ENCODE data around the gene IL2RA. TPM values are rescaled to one million over a fixed set of nuclear protein-coding genes. Genes with fewer than 3 reads are reported as not detected.

The IL2RA gene
- polyA plus RNA-seq, 1 experiment: not detected

GRCh38 chr10:6053816-6054631 is 8.1 kb downstream of the IL2RA start:
- no peak overlapping the region for H3K4me3 ChIP-seq (ENCODE audit: low read depth, low read length)
- peaks cover 1% of the 10 kb centered on the region; the same call in 1 of the 2 replicates for H3K27me3 ChIP-seq (ENCODE audit: control insufficient read depth, insufficient read depth, low read length)
- H3K36me3 ChIP-seq (ENCODE audit: control insufficient read depth, insufficient read depth, low read length): no peaks in the 10 kb centered on the region
- DNase-seq (ENCODE audit: low read depth): no peak
- TF ChIP-seq, protein P1, sequence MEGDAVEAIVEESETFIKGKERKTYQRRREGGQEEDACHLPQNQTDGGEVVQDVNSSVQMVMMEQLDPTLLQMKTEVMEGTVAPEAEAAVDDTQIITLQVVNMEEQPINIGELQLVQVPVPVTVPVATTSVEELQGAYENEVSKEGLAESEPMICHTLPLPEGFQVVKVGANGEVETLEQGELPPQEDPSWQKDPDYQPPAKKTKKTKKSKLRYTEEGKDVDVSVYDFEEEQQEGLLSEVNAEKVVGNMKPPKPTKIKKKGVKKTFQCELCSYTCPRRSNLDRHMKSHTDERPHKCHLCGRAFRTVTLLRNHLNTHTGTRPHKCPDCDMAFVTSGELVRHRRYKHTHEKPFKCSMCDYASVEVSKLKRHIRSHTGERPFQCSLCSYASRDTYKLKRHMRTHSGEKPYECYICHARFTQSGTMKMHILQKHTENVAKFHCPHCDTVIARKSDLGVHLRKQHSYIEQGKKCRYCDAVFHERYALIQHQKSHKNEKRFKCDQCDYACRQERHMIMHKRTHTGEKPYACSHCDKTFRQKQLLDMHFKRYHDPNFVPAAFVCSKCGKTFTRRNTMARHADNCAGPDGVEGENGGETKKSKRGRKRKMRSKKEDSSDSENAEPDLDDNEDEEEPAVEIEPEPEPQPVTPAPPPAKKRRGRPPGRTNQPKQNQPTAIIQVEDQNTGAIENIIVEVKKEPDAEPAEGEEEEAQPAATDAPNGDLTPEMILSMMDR (IDR thresholded peaks at IDR 0.05; ENCODE audit: insufficient read depth, low read depth, low read length): no peak
- CTCF ChIA-PET: interaction anchor here (1.0 kb wide), 1 partner anchor 32 kb away, joined by 3 read pairs; no protein-coding TSS in a partner anchor
- POLR2A ChIA-PET: no interaction called here

DNA sequence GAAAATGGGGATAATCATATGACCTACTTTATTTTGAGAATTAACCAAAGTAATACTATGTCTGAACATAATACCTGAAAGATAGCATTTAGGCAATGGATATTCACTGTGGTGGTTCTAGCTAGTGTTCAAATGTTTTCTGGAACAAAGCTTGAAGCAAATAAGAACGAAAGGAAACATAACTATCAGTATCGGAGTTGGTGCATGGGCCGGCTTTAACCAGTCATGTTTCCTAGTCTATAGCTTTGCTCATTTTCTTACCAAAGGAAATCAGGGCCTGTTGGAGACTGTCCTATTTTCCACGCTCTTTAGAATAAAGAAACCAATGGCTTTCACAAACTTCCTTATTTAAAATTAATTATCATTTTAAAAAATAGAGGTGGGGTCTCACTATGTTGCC is 8.9 kb downstream of the IL2RA start:
- CTCF ChIA-PET: interaction anchor here (1.0 kb wide), 1 partner anchor 33 kb away, joined by 3 read pairs; no protein-coding TSS in a partner anchor
- POLR2A ChIA-PET: no interaction called here
- no peaks in the 10 kb centered on the region for H3K36me3 ChIP-seq (ENCODE audit: control insufficient read depth, insufficient read depth, low read length)
- DNase-seq (ENCODE audit: low read depth): no peak
- TF ChIP-seq, protein P1 (IDR thresholded peaks at IDR 0.05; ENCODE audit: insufficient read depth, low read depth, low read length): no peak
- peaks cover 1% of the 10 kb centered on the region; the same call in 1 of the 2 replicates for H3K27me3 ChIP-seq (ENCODE audit: control insufficient read depth, insufficient read depth, low read length)
- H3K4me3 ChIP-seq (ENCODE audit: low read depth, low read length): no peak overlapping the region

GRCh38 chr10:6052247-6053221 is 9.6 kb downstream of the IL2RA start:
- no peaks in the 10 kb centered on the region for H3K36me3 ChIP-seq (ENCODE audit: control insufficient read depth, insufficient read depth, low read length)
- peaks cover 1% of the 10 kb centered on the region; the same call in 1 of the 2 replicates for H3K27me3 ChIP-seq (ENCODE audit: control insufficient read depth, insufficient read depth, low read length)
- TF ChIP-seq, protein P1 (IDR thresholded peaks at IDR 0.05; ENCODE audit: insufficient read depth, low read depth, low read length): no peak
- ChIA-PET POLR2A (no interaction called here), CTCF (interaction anchor here (0.6 to 1.3 kb wide), 3 partner anchors 34 to 39 kb away, joined by 3 read pairs; no protein-coding TSS in a partner anchor)
- no peak overlapping the region for H3K4me3 ChIP-seq (ENCODE audit: low read depth, low read length)
- DNase-seq (ENCODE audit: low read depth): no peak

DNA sequence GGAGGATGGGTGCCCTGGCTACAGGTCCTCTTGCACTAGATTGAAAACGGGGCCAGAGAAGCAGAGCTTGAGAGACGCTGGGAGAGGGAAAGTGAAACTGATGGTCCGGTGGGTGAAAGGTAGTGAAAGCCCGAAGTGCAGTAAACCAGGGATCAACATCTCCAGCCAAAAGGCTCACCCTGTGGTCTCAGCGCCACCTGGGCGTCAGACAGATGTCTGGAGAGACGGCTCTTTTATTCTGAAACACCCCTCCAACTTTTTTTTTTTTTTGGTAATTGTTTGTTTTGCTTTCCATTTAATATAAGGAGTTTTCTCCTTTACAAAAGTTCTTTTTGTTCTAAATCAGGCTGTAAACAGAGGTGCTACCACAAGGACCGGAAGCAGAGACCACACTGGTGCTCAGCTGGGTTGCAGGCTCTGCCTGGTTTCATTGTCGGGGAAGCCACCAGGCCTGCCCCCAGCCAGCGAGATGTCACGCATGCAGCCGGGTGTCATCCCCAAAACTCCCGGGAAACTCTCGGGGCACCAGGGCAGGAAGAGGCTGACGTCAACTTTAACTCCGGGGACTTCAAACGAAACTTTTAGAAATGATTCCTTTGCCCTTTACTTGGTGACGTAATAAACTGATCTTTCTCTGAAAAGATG is 11.2 kb downstream of the IL2RA start:
- CTCF ChIA-PET: interaction anchor here (0.6 to 2.1 kb wide), 14 partner anchors 9 to 421 kb away, joined by 3 to 14 read pairs (median 3); no protein-coding TSS in a partner anchor
- Histone ChIP-seq H3K4me3 (ENCODE audit: low read depth, low read length) (peak overlapping the region; percentile 35), H3K36me3 (ENCODE audit: control insufficient read depth, insufficient read depth, low read length) (no peaks in the 10 kb centered on the region), H3K27me3 (ENCODE audit: control insufficient read depth, insufficient read depth, low read length) (peaks cover 8% of the 10 kb centered on the region)
- no peak for DNase-seq (ENCODE audit: low read depth)
- TF ChIP-seq, protein P1 (IDR thresholded peaks at IDR 0.05; ENCODE audit: insufficient read depth, low read depth, low read length): peak; percentile 44
- POLR2A ChIA-PET: no interaction called here

Measured in BJ (cell line).